ENCODE measurements around the gene RSPRY1.
A peak's percentile ranks its signal among the peaks of the same experiment; 100 is the strongest.

Gene RSPRY1

GRCh38 chr16:57165938-57166337 lies 20.2 kb upstream of the RSPRY1 start:
- DNase-seq (ENCODE audit: extremely low read depth, low read depth) = no peak
- no peak for TF ChIP-seq CTCF (IDR thresholded peaks at IDR 0.05; ENCODE audit: low read depth, low read length, missing control alignments)
- no peak overlapping the region for H3K4me3 ChIP-seq (replicated peaks; ENCODE audit: low read depth, low read length)

- TF ChIP-seq CTCF (IDR thresholded peaks at IDR 0.05; ENCODE audit: low read depth, low read length, missing control alignments) = no peak
- no peak for DNase-seq (ENCODE audit: extremely low read depth, low read depth)
- no peak overlapping the region for H3K4me3 ChIP-seq (replicated peaks; ENCODE audit: low read depth, low read length)
These were observed 19.7 kb upstream of the RSPRY1 start for GRCh38 chr16:57166451-57166850.

- no peak for TF ChIP-seq CTCF (IDR thresholded peaks at IDR 0.05; ENCODE audit: low read depth, low read length, missing control alignments)
- DNase-seq (ENCODE audit: extremely low read depth, low read depth) = no peak
- no peak overlapping the region for H3K4me3 ChIP-seq (replicated peaks; ENCODE audit: low read depth, low read length)
These were observed 19.2 kb upstream of the RSPRY1 start for GRCh38 chr16:57166951-57167350.

- no peak for TF ChIP-seq CTCF (IDR thresholded peaks at IDR 0.05; ENCODE audit: low read depth, low read length, missing control alignments)
- H3K4me3 ChIP-seq (replicated peaks; ENCODE audit: low read depth, low read length) = no peak overlapping the region
- no peak for DNase-seq (ENCODE audit: extremely low read depth, low read depth)
These were observed 18.6 kb upstream of the RSPRY1 start for GRCh38 chr16:57167538-57167937.

GRCh38 chr16:57167953-57168352 lies 18.2 kb upstream of the RSPRY1 start:
- peak; percentile 50 for DNase-seq (ENCODE audit: extremely low read depth, low read depth)

GRCh38 chr16:57169327-57169726 lies 16.8 kb upstream of the RSPRY1 start:
- no peak for TF ChIP-seq CTCF (IDR thresholded peaks at IDR 0.05; ENCODE audit: low read depth, low read length, missing control alignments)
- no peak for DNase-seq (ENCODE audit: extremely low read depth, low read depth)

More at GRCh38 chr16:57167953-57168352, 18.2 kb upstream of the RSPRY1 start:
- no peak overlapping the region for H3K4me3 ChIP-seq (replicated peaks; ENCODE audit: low read depth, low read length)
- peak; percentile 64 for TF ChIP-seq CTCF (IDR thresholded peaks at IDR 0.05; ENCODE audit: low read depth, low read length, missing control alignments)

GRCh38 chr16:57172721-57173290 lies 13.3 kb upstream of the RSPRY1 start:
- no peak for DNase-seq (ENCODE audit: extremely low read depth, low read depth)
- no peak for TF ChIP-seq CTCF (IDR thresholded peaks at IDR 0.05; ENCODE audit: low read depth, low read length, missing control alignments)
- no peak overlapping the region for H3K4me3 ChIP-seq (replicated peaks; ENCODE audit: low read depth, low read length)

More at GRCh38 chr16:57169327-57169726, 16.8 kb upstream of the RSPRY1 start:
- H3K4me3 ChIP-seq (replicated peaks; ENCODE audit: low read depth, low read length) = no peak overlapping the region
